Activated T-helper 1 cell treated with Interleukin-2 at 50 U/mL for 16 hours (primary cell): Measurements from ENCODE around the gene GPR152.
"Not testable (repeated sequence)": the region's sequence is repeated elsewhere in the genome, so short reads cannot be mapped to it uniquely, and the experiment has no call there.

Experiments used
- DNase-seq: peaks from one replicate; pipeline ENCODE4 v3.0.0-alpha.2; 2020; ENCODE audit warnings: low read depth

Gene GPR152

DNA sequence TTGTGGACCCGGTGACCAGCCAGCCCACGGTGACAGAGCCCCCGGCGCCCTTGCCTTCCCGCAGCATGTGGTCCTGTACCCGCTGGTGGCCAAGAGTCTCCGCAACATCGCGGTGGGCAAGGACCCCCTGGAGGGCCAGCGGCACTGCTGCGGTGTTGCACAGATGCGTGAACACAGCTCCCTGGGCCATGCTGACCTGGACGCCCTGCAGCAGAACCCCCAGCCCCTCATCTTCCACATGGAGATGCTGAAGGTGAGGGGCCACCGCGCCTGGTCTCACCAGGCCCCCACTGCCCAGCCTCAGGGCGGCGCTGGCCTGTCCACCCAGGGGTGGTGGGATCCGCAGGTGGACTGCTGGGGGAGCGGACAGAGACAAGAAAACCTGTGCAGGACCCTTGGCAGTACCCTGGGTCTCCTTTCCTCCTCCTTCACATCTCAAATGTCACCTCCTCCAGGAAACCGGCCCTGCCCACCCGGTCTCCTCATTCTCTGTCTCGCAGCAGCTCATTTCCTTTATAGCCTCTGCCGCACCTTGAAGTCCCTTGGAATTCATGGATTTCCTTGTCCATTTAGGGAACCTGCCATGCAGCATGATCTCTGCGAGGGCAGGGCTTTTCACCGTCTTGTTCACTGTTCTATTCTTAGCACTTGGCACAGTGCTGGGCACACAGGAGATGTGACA is 36.8 kb upstream of the GPR152 start:
- DNase-seq = no peak

DNA sequence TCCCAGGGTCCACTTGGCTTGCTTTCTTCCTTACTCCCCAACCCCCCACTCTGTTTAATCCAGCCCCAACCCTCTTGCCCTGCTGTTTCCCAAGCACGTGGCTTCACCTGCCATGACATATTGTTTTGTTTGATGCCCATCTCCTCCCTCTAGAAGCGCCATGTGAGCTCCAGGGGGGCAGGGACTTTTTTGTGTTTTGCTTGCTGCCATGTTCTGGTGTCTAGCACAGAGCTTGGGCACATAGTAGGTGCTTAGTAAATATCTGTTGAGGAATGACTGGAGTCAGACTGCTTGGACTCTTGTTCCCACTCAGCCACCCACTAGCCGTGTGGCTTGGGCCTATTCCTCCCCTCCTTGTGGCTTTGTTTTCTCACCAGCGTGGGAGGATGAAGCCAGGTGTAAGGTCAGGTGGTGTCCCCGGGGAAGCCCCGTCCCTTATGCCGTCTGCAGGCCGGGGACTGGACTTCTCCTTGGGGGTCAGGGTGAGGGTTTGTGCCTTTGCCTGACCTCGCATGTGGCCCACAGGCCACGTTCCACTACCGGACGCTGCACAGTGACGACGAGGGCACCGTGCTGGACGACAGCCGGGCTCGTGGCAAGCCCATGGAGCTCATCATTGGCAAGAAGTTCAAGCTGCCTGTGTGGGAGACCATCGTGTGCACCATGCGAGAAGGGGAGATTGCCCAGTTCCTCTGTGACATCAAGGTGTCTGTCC is 34.1 kb upstream of the GPR152 start:
- DNase-seq = no peak

- DNase-seq = not testable (repeated sequence)
These were observed 33.4 kb upstream of the GPR152 start for GRCh38 chr11:67485873-67486361.

DNA sequence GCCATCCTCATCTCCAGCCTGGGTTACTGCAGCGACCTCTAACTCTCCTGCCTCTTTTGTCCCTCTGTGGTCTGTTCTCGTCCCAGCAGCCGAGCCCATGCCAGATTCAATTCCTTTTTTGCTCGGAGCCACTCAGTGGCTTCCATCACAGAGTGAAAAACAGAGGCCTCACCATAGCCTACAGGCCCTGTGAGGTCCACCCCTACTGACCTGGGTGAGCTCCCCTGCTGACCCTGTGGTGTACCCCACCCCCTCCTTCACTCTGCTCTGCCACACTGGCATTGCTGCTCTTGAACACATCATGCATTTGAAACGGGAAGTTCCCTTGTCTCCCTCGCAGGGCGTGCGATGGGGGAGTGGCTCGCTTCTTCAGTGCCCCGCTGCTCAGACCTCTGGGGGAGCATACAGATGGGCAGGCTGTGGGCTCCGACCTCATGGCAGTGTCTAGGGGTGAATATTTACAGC is 32.4 kb upstream of the GPR152 start:
- DNase-seq = no peak

GRCh38 chr11:67483831-67484665 is 31.5 kb upstream of the GPR152 start:
- DNase-seq = no peak

DNA sequence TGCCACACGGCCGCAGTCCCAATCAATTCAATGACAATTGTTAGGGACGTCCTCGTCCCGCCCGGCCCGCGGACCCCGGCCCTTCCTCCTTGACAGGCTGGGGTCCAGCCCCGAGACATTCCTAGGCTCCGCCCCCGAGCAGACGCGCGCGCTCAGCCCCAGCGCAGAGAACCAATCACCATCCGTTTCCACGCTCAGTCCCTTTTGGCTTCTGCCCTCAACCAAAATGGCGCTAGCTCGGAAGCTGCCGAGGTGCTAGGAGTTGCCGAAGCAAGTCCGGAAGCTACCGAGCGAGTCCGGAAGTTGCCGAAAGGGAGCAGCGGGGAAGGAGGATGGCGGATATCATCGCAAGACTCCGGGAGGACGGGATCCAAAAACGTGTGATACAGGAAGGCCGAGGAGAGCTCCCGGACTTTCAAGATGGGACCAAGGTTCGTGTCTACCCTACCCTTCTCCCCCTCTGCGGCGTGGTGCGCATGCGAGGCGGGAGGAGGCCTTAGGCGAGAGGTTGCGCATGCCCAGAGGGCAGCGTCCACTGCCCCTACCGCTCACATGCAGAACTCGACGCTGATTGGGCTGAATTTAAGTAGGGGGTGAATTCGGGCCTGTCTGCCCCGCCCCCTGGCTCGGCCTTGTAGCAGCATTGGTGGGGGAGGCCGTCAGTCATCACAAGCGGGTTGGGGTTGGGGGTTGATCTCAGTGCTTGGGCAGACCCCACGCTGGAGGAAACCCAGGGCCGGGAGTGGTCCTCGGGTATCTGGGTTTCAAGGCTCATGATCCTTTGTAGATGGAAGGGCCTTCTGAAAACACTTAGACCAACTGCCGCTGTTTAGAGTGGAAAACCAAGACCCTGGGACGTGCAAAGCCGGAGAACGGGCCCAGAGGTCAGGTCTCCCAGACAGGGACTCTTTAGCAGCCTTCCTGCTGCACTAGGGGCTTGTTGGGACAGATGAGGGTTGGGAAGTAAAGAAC is 30.6 kb upstream of the GPR152 start, which contains the start of gene AIP:
Gene AIP, plus strand, starts transcription at position 200 of the 972 bp plus-strand sequence. Its CDS starts 133 bp downstream, at position 333.
- DNase-seq = peak; percentile 94

- no peak for DNase-seq
These were observed 29.8 kb upstream of the GPR152 start for GRCh38 chr11:67482275-67482826.

DNA sequence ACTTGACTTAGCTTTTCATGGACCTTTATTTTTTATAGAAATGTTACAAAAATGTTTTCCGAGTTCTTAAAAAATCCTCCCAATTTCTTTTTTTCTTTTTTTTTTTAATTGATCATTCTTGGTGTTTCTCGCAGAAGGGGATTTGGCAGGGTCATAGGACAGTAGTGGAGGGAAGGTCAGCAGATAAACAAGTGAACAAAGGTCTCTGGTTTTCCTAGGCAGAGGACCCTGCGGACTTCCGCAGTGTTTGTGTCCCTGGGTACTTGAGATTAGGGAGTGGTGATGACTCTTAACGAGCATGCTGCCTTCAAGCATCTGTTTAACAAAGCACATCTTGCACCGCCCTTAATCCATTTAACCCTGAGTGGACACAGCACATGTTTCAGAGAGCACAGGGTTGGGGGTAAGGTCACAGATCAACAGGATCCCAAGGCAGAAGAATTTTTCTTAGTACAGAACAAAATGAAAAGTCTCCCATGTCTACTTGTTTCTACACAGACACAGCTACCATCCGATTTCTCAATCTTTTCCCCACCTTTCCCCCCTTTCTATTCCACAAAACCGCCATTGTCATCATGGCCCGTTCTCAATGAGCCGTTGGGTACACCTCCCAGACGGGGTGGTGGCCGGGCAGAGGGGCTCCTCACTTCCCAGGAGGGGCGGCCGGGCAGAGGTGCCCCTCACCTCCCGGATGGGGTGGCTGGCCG is 25.0 kb upstream of the GPR152 start:
- not testable (repeated sequence) for DNase-seq

DNA sequence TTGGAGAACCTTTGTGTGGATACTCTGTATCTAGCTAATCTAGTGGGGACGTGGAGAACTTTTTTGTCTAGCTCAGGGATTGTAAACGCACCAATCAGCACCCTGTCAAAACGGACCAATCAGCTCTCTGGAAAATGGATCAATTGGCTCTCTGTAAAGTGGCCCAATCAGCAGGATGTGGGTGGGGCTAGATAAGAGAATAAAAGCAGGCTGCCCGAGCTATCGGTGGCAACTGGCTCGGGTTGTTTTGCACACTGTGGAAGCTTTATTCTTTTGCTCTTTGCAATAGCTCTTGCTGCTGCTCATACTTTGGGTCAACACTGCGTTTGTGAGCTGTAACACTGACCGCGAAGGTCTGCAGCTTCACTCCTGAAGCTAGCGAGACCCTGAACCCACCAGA is 24.2 kb upstream of the GPR152 start:
- not testable (repeated sequence) for DNase-seq

- no peak for DNase-seq
These were observed 20.4 kb upstream of the GPR152 start for GRCh38 chr11:67472882-67473281.

DNA sequence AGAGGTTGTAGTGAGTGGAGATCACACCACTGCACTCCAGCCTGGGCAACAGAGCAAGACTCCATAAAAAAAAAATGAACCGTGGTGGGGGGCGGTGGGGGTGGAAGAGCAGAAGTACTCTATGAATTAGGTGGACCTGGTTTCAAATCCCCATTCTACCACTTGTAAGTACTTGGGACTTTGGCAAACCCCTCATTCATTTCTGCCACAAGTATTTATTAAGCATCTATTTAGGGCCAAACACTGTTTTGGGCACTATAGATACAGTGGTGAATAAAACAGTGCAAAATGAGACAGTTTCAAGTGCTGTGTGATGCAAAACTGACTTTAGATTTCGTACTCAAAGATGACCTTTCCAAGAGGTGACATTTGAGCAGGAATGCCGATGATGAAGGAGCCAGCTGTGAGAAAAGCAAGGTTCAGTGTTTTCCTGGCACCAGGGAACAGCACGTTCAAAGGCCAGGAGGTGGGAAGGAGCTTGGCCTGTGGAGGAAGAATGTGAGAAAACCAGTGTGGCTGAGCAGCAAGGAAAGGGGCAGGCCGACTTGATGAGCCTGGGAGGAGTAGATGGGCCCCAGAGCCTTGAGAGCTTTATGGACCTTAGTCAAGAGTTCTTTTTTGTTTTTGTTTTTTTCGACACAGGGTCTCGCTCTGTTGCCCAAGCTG is 17.9 kb upstream of the GPR152 start:
- DNase-seq = no peak

- DNase-seq = no peak
These were observed 16.9 kb upstream of the GPR152 start for GRCh38 chr11:67469508-67469811.

DNA sequence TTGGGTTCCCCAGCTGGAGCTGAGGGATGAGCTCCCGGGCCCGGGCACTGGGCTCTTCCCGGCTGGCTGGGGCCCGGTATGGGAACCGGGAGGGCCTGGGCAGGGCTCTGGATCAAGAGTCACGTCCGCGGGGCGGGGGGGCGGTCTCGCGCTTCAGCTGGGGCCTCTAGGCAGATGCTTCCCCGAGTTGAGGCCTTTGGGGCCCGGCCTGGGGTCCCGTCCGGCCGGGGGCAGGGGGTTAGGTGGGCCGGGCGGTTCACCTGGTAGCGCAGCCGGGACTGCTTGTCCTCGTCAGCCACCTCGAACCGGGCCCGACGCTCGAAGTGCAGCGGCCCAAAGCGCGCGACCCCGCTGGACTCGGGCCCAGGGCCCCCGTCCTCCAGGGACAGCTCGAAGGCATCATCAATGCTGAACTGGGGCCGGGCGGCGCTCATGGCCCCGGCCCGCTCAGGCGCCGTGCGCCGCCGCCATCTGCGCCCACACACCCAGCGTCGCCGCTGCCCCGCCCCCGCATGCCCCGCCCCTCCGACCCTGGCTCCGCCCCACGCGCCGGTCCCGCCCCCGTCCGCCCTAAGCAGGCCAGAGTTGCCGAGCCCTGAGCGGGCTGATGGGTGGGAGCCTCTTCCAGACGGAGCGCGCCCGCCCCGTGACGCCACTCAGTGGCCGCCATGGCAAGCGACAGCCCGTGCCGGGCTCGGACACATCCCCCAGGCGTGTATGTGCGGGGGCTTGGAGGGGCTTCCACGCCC is 16.4 kb upstream of the GPR152 start, which contains the start of gene TMEM134:
Gene TMEM134, minus strand, starts transcription at position 493 of the 749 bp plus-strand sequence. Its CDS starts 59 bp downstream, at position 434.
- peak; percentile 91 for DNase-seq

- no peak for DNase-seq
These were observed 15.9 kb upstream of the GPR152 start for GRCh38 chr11:67468456-67468758.

DNA sequence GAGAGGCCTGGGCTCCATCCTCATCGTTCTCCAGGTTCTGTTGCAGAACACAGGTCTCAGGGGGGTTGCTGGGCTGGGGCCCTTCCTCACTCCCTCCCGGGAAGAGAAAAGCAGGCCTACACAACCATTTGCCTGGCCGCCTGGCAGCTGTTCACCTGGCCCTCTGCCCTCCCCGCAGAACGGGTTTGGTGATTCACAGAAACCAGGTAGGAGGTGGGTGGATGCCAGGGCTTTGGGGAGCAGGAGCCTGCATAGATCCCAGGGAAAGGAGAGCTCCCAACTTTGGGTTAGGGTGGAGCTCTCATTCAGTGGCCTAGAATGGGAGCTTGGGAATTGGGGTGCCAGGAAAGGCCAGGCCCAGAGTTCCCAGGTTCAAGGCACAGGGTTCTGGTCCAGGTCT is 15.5 kb upstream of the GPR152 start:
- DNase-seq = no peak

GRCh38 chr11:67466962-67467771 is 14.6 kb upstream of the GPR152 start:
- DNase-seq = no peak

DNA sequence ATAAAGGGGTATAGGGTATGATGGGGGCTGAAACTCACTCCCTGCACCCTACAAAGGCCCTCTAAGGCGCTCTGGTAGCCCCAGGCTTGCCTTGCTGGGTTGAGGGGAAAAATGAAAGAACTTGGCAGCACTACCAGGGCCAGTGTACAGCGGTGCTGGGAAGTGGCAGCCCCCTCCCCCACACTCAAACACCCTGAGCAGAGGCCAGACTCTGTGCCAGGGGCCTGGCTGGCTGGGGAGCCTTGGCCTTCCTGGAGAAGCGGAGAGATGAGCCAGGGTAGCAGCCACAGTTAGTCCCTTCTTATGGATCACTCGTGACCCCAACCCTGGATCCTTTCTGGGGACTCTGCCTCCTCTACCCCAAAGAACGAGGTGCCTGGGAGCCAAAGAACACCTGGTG is 13.8 kb upstream of the GPR152 start:
- DNase-seq = no peak

DNA sequence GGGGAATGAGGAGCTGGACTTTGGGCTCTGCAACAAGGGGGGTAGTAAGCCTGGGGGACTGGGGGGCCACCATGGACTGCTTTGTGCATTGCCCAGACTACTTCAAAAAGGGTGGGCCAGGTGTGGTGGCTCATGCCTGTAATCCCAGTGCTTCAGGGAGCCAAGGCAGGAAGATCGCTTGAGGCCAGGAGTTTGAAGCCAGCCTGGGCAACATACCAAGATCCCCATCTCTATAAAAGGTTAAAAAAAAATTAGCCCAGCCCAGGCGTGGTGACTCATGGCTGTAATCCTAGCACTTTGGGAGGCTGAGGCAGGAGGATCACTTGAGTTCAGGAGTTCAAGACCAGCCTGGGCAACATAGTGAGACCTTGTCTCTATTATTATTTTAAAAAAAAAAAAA is 13.0 kb upstream of the GPR152 start:
- DNase-seq = not testable (repeated sequence)
